Measurements from ENCODE around the gene BRMS1.

The BRMS1 gene

GRCh38 chr11:66336234-66337102 is 8.4 kb downstream of the BRMS1 start, which contains the start of gene RIN1:
TSS of gene RIN1 (minus strand) at chr11:66336434. CDS start at chr11:66336402, 32 bp downstream.
- peak; percentile 69 for DNase-seq

GRCh38 chr11:66335531-66336233 is 9.2 kb downstream of the BRMS1 start:
- DNase-seq, result peak; percentile 70

GRCh38 chr11:66334605-66335442 is 10.1 kb downstream of the BRMS1 start:
- DNase-seq, result no peak

- DNase-seq, result no peak
These were observed 10.9 kb downstream of the BRMS1 start for GRCh38 chr11:66333896-66334604.

- no peak for DNase-seq
These were observed 11.6 kb downstream of the BRMS1 start for GRCh38 chr11:66333220-66333877.

- DNase-seq, result no peak
These were observed 12.3 kb downstream of the BRMS1 start for GRCh38 chr11:66332371-66333219.

GRCh38 chr11:66331542-66332370 is 13.1 kb downstream of the BRMS1 start:
- peak; percentile 14 for DNase-seq

- no peak for DNase-seq
These were observed 14.0 kb downstream of the BRMS1 start for GRCh38 chr11:66330931-66331330.

GRCh38 chr11:66329165-66329673 is 15.7 kb downstream of the BRMS1 start:
- no peak for DNase-seq

GRCh38 chr11:66328302-66329144 is 16.4 kb downstream of the BRMS1 start:
- peak; percentile 79 for DNase-seq

GRCh38 chr11:66328031-66328301 is 16.9 kb downstream of the BRMS1 start:
- DNase-seq, result no peak

- DNase-seq, result peak; percentile 46
These were observed 17.5 kb downstream of the BRMS1 start for GRCh38 chr11:66327171-66328030.

- peak; percentile 67 for DNase-seq
These were observed 18.4 kb downstream of the BRMS1 start for GRCh38 chr11:66326261-66327111.

GRCh38 chr11:66325263-66325671 is 19.6 kb downstream of the BRMS1 start:
- DNase-seq, result peak; percentile 28

GRCh38 chr11:66324664-66325063 is 20.2 kb downstream of the BRMS1 start:
- no peak for DNase-seq

- DNase-seq, result no peak
These were observed 21.2 kb downstream of the BRMS1 start for GRCh38 chr11:66323684-66324083.
